GM12865 (cell line): Measurements from ENCODE around the gene MERTK.

ENCODE experiments used
- DNase-seq: peaks from one replicate; pipeline ENCODE4 v3.0.0; 2010; ENCODE audit warnings: low read depth
- H3K4me3 ChIP-seq: 2 replicates; pipeline ENCODE4 v1.5.1; 2011; ENCODE audit warnings: mild to moderate bottlenecking, low read depth, low read length, control low read depth
- CTCF ChIP-seq: IDR thresholded peaks from 2 replicates; pipeline ENCODE4 v1.5.1; 2011; ENCODE audit warnings: low read length, control low read depth, low read depth, inconsistent platforms; ENCODE audit not compliant: insufficient read depth; ENCODE audit errors: missing control alignments

The MERTK gene

GRCh38 chr2:112008910-112009485, 110.6 kb downstream of the MERTK start:
- H3K4me3 ChIP-seq, result no peak overlapping the region
- TF ChIP-seq CTCF, result no peak
- DNase-seq, result no peak

GRCh38 chr2:112010751-112011150, 112.3 kb downstream of the MERTK start:
- no peak for TF ChIP-seq CTCF
- H3K4me3 ChIP-seq, result no peak overlapping the region
- no peak for DNase-seq

- TF ChIP-seq CTCF, result no peak
- H3K4me3 ChIP-seq, result no peak overlapping the region
- DNase-seq, result no peak
Observed at GRCh38 chr2:112012556-112012955, 114.1 kb downstream of the MERTK start.

GRCh38 chr2:112018846-112019245, 120.4 kb downstream of the MERTK start:
- no peak overlapping the region for H3K4me3 ChIP-seq
- no peak for DNase-seq
- TF ChIP-seq CTCF, result no peak

GRCh38 chr2:112019569-112019982, 121.2 kb downstream of the MERTK start:
- DNase-seq, result no peak
- no peak overlapping the region for H3K4me3 ChIP-seq
- TF ChIP-seq CTCF, result no peak

GRCh38 chr2:112020561-112020960, 122.2 kb downstream of the MERTK start:
- TF ChIP-seq CTCF, result no peak
- no peak overlapping the region for H3K4me3 ChIP-seq
- no peak for DNase-seq

GRCh38 chr2:112021290-112021689, 122.9 kb downstream of the MERTK start:
- no peak overlapping the region for H3K4me3 ChIP-seq
- TF ChIP-seq CTCF, result no peak
- no peak for DNase-seq
